ENCODE measurements around the gene HELB. TPM values are rescaled to one million over a fixed set of nuclear protein-coding genes. Genes with fewer than 3 reads are reported as not detected.

HELB gene
- total RNA-seq, 1 experiment from 2014 or later: 9.3 TPM

- Histone ChIP-seq H3K4me3 (replicated peaks in 1 of 2; ENCODE audit: low read depth in 1 of 2, low read length in 2 of 2) (no peak overlapping the region), H3K9me2 (ENCODE audit: insufficient read depth) (no peaks in the 10 kb centered on the region), H3K9me3 (ENCODE audit: control insufficient read depth in 1 of 2, insufficient read depth in 1 of 2, low read depth in 1 of 2, low read length in 2 of 2) (no peaks in the 10 kb centered on the region), H3K9ac (ENCODE audit: low read length) (no peak overlapping the region), H3K27ac (ENCODE audit: low read depth, low read length) (no peak overlapping the region), H3K36me3 (ENCODE audit: control insufficient read depth in 1 of 2, insufficient read depth in 2 of 2, low read length in 2 of 2) (no peaks in the 10 kb centered on the region), H4K20me1 (ENCODE audit: insufficient read depth) (no peaks in the 10 kb centered on the region), H3K4me2 (ENCODE audit: low read length) (no peak overlapping the region), H3K27me3 (ENCODE audit: insufficient read depth, low read length) (0 out of 2 replicates have a peak, but pooled peaks cover 8% of the 10 kb centered on the region), H3K79me2 (ENCODE audit: insufficient read depth, low read length) (no peaks in the 10 kb centered on the region), H3K4me1 (ENCODE audit: control insufficient read depth in 1 of 2, insufficient read depth in 2 of 2, low read length in 2 of 2) (no peaks in the 10 kb centered on the region), H2AFZ (ENCODE audit: low read depth, low read length, poor library complexity, severe bottlenecking) (no peak overlapping the region)
- POLR2A ChIA-PET: no interaction called here
- CTCF ChIA-PET: no interaction called here
- ATAC-seq: no peak
- no peak for TF ChIP-seq EZH2phosphoT487 (IDR thresholded peaks at IDR 0.05; ENCODE audit: borderline replicate concordance)
- TF ChIP-seq SP1 (IDR thresholded peaks at IDR 0.05; ENCODE audit: low read depth): no peak
- TF ChIP-seq YY1 (IDR thresholded peaks at IDR 0.05; ENCODE audit: extremely low read depth, insufficient replicate concordance, low read depth, low read length): no peak
- TF ChIP-seq ELF1 (IDR thresholded peaks at IDR 0.05; ENCODE audit: borderline replicate concordance, low read depth): no peak
- TF ChIP-seq FOSL1 (IDR thresholded peaks at IDR 0.05; ENCODE audit: low read depth): no peak
- no peak for TF ChIP-seq REST (IDR thresholded peaks at IDR 0.05; ENCODE audit: low read depth)
- no peak for TF ChIP-seq POLR2A (IDR thresholded peaks at IDR 0.05; ENCODE audit: borderline replicate concordance, extremely low read depth, insufficient read depth, insufficient read length)
- TF ChIP-seq EZH2 (IDR thresholded peaks at IDR 0.05): no peak
- TF ChIP-seq SIN3A (IDR thresholded peaks at IDR 0.05; ENCODE audit: low read depth): no peak
- no peak for TF ChIP-seq CEBPB (IDR thresholded peaks at IDR 0.05; ENCODE audit: low read depth)
- no peak for TF ChIP-seq RAD21 (IDR thresholded peaks at IDR 0.05; ENCODE audit: low read depth)
- intact Hi-C loops (cut with micrococcal nuclease): loop anchor here (10.0 kb wide), 2 partner anchors 336 to 506 kb away; no protein-coding TSS in a partner anchor
- BruUV-seq (replicated peaks): no TSS peak
- RAD21 ChIA-PET (ENCODE audit: low non-redundant PET in 1 of 2, low total read pairs in 2 of 2, uncharacterized antibody in 2 of 2, unreplicated experiment in 2 of 2): no interaction called here
- no peak for DNase-seq (ENCODE audit: low read depth, low spot score)
Observed at GRCh38 chr12:66359300-66359699, 57.0 kb downstream of the HELB start.

All from HCT116 (cell line).